Measurements from ENCODE around the gene STPG3. TPM values are rescaled to one million over a fixed set of nuclear protein-coding genes. Genes with fewer than 3 reads are reported as not detected.

The STPG3 gene
- total and polyA plus RNA-seq, 9 of the 15 experiments (the other 6 are each of a cell fraction or from before 2014, with no cell fraction given): not detected

GRCh38 chr9:137296670-137297664 is 45.9 kb downstream of the STPG3 start:
- Histone ChIP-seq H3K9me1 (ENCODE audit: control insufficient read depth, insufficient read depth, low read length) (no peaks in the 10 kb centered on the region), H3K79me2 (ENCODE audit: control insufficient read depth, insufficient read depth, low read length) (peaks cover 28% of the 10 kb centered on the region), H3K9me3 (replicated peaks; ENCODE audit: control insufficient read depth, insufficient read depth, low read depth, low read length) (0 out of 2 replicates have a peak, but pooled peaks cover 1% of the 10 kb centered on the region), H3K4me2 (ENCODE audit: insufficient read depth, low read length) (peak overlapping the region; percentile 60), H3K36me3 (ENCODE audit: control insufficient read depth, insufficient read depth, low read length) (peaks cover 8% of the 10 kb centered on the region; the same call in 1 of the 3 replicates), H3K27ac (ENCODE audit: extremely low read depth, low read depth, low read length) (no peak overlapping the region; the same call in 2 of the 3 replicates), H2AFZ (ENCODE audit: low read depth, low read length) (peak overlapping the region; percentile 58), H3K4me3 (peak overlapping the region; percentile 55; the same call in 1 of the 2 replicates), H4K20me1 (replicated peaks; ENCODE audit: control insufficient read depth, insufficient read depth, low read length) (peaks cover 10% of the 10 kb centered on the region), H3K4me1 (replicated peaks in 1 of 2; ENCODE audit: control insufficient read depth in 2 of 2, insufficient read depth in 2 of 2, low read length in 2 of 2) (peaks cover 21 to 66% of the 10 kb centered on the region in 2 experiments), H3K27me3 (ENCODE audit: control insufficient read depth in 2 of 2, insufficient read depth in 2 of 2, low read length in 2 of 2) (no peaks in the 10 kb centered on the region), H3K9ac (ENCODE audit: insufficient read depth in 1 of 2, low read depth in 2 of 2, low read length in 2 of 2) (peak overlapping the region; percentile 29 to 75; a peak in 3 of 4 replicates)
- no peak for FAIRE-seq
- ATAC-seq: no peak
- DNase-seq (ENCODE audit: extremely low read depth in 1 of 4, low spot score in 3 of 4): peak in 1 of 4 experiments; percentile 54
- 49% methylated on average over 22 of the region's 24 CpGs for WGBS (ENCODE audit: insufficient coverage, low coverage, missing lambda C conversion rate)
- intact Hi-C loops (cut with micrococcal nuclease) (no loop called here), in situ Hi-C loops (cut with MboI) (no loop called here)
- CTCF ChIA-PET (ENCODE audit: low intra/inter-chr PET ratio): interaction anchor here (0.6 to 1.1 kb wide), 2 partner anchors 148 to 245 kb away, joined by 3 read pairs; no protein-coding TSS in a partner anchor
- POLR2A ChIA-PET: interaction anchor here (0.7 to 2.3 kb wide), 5 partner anchors 10 to 126 kb away, joined by 3 to 12 read pairs (median 4); partner anchors contain the start of genes EXD3, NOXA1 and TOR4A
- BruUV-seq (replicated peaks): no TSS peak
- TF ChIP-seq ZNF551 (CRISPR knock-in tag; IDR thresholded peaks at IDR 0.05) (no peak), ZFX (CRISPR knock-in tag; IDR thresholded peaks at IDR 0.05) (0 out of 2 replicates have a peak, but pooled peaks have one; percentile 9), ZFP36 (IDR thresholded peaks at IDR 0.05; ENCODE audit: low read depth, low read length, partially characterized antibody) (peak; percentile 33), SMAD1 (IDR thresholded peaks at IDR 0.05; ENCODE audit: low read depth, low read length, partially characterized antibody) (no peak), SMARCA5 (IDR thresholded peaks at IDR 0.05) (0 out of 2 replicates have a peak, but pooled peaks have one; percentile 48), SP1 (CRISPR knock-in tag; IDR thresholded peaks at IDR 0.05) (peak; percentile 54; the same call in 1 of the 2 replicates), FOSL1 (tag; conservative IDR thresholded peaks at IDR 0.05) (no peak), VEZF1 (CRISPR knock-in tag; IDR thresholded peaks at IDR 0.05) (0 out of 2 replicates have a peak, but pooled peaks have one; percentile 18), ZNF609 (CRISPR knock-in tag; IDR thresholded peaks at IDR 0.05; ENCODE audit: borderline replicate concordance) (no peak), ELF1 (tag; IDR thresholded peaks at IDR 0.05) (peak; percentile 57), KAT7 (CRISPR knock-in tag; IDR thresholded peaks at IDR 0.05; ENCODE audit: borderline replicate concordance) (0 out of 2 replicates have a peak, but pooled peaks have one; percentile 19)
- TF ChIP-seq, protein P1, sequence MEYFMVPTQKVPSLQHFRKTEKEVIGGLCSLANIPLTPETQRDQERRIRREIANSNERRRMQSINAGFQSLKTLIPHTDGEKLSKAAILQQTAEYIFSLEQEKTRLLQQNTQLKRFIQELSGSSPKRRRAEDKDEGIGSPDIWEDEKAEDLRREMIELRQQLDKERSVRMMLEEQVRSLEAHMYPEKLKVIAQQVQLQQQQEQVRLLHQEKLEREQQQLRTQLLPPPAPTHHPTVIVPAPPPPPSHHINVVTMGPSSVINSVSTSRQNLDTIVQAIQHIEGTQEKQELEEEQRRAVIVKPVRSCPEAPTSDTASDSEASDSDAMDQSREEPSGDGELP (CRISPR knock-in tag; IDR thresholded peaks at IDR 0.05; ENCODE audit: borderline replicate concordance): peak; percentile 13; the same call in 1 of the 2 replicates
